SK-N-SH treated with all-trans-retinoic acid at 6 μM for 48 hours (cell line): Measurements from ENCODE around the gene AHI1.

Experiments
- ATAC-seq: fragments of 200-7000 bp; cut with Tn5 transposase; 3 replicates; pipeline ENCODE4 v1.9.1; 2020; ENCODE audit warnings: mild to moderate bottlenecking, moderate library complexity
- ARNTL ChIP-seq: fragments of 450-650 bp; formaldehyde crosslinking; IDR thresholded peaks from 2 replicates; pipeline ENCODE4 v1.5.0; 2020; ENCODE audit warnings: low read depth, mild to moderate bottlenecking, moderate library complexity, borderline replicate concordance
- CREB5 ChIP-seq: fragments of 250-450 bp; sonication (Bioruptor Pico); IDR thresholded peaks from 2 replicates; pipeline ENCODE4 v1.5.1; 2020; ENCODE audit warnings: low read depth, mild to moderate bottlenecking, moderate library complexity
- CSDC2 ChIP-seq: fragments of 250-450 bp; sonication (Bioruptor Pico); IDR thresholded peaks from 2 replicates; pipeline ENCODE4 v1.5.0; 2020; ENCODE audit warnings: mild to moderate bottlenecking, moderate library complexity
- ESRRG ChIP-seq: fragments of 250-450 bp; sonication (Bioruptor Pico); IDR thresholded peaks from 2 replicates; pipeline ENCODE4 v1.6.1; 2021; ENCODE audit warnings: mild to moderate bottlenecking
- GLIS3 ChIP-seq: fragments of 250-450 bp; sonication (Bioruptor Pico); IDR thresholded peaks from 2 replicates; pipeline ENCODE4 v1.5.0; 2020; ENCODE audit warnings: mild to moderate bottlenecking, moderate library complexity
- ISL1 ChIP-seq: fragments of 250-450 bp; sonication (Bioruptor Pico); IDR thresholded peaks from 2 replicates; pipeline ENCODE4 v2.1.2; 2022; ENCODE audit warnings: mild to moderate bottlenecking, moderate library complexity
- PATZ1 ChIP-seq: fragments of 250-450 bp; sonication (Bioruptor Pico); IDR thresholded peaks from 2 replicates; pipeline ENCODE4 v1.8.0; 2020; ENCODE audit warnings: mild to moderate bottlenecking, moderate library complexity, borderline replicate concordance
- POU6F1 ChIP-seq: fragments of 250-450 bp; sonication (Bioruptor Pico); IDR thresholded peaks from 2 replicates; pipeline ENCODE4 v1.8.0; 2021; ENCODE audit warnings: low read depth, mild to moderate bottlenecking, moderate library complexity, borderline replicate concordance
- RARB ChIP-seq: fragments of 250-450 bp; sonication (Bioruptor Pico); IDR thresholded peaks from 2 replicates; pipeline ENCODE4 v1.8.0; 2021; ENCODE audit warnings: mild to moderate bottlenecking, moderate library complexity
- SNAI2 ChIP-seq: fragments of 250-450 bp; sonication (Bioruptor Pico); IDR thresholded peaks from 2 replicates; pipeline ENCODE4 v1.5.0; 2020; ENCODE audit warnings: mild to moderate bottlenecking, moderate library complexity
- TCF4 ChIP-seq: fragments of 250-450 bp; sonication (Bioruptor Pico); IDR thresholded peaks from 2 replicates; pipeline ENCODE4 v1.8.0; 2021; ENCODE audit warnings: mild to moderate bottlenecking, moderate library complexity, borderline replicate concordance
- ZC3H10 ChIP-seq: fragments of 250-450 bp; sonication (Bioruptor Pico); IDR thresholded peaks from 2 replicates; pipeline ENCODE4 v1.5.1; 2021; ENCODE audit warnings: mild to moderate bottlenecking, moderate library complexity
- ZFP3 ChIP-seq: fragments of 250-450 bp; sonication (Bioruptor Pico); IDR thresholded peaks from 2 replicates; pipeline ENCODE4 v1.5.0; 2020; ENCODE audit warnings: mild to moderate bottlenecking, moderate library complexity
- ZFP30 ChIP-seq: fragments of 450-650 bp; formaldehyde crosslinking; IDR thresholded peaks from 2 replicates; pipeline ENCODE4 v1.5.0; 2022; ENCODE audit warnings: mild to moderate bottlenecking, moderate library complexity
- ZNF565 ChIP-seq: fragments of 450-650 bp; formaldehyde crosslinking; conservative IDR thresholded peaks from 2 replicates; pipeline ENCODE4 v1.5.0; 2020; ENCODE audit warnings: low read depth, mild to moderate bottlenecking, moderate library complexity
- ZNF8 ChIP-seq: fragments of 450-650 bp; formaldehyde crosslinking; IDR thresholded peaks from 2 replicates; pipeline ENCODE4 v1.5.0; 2020; ENCODE audit warnings: mild to moderate bottlenecking, moderate library complexity

AHI1 gene

GRCh38 chr6:135423649-135424128 is 73.9 kb downstream of the AHI1 start (continued):
- TF ChIP-seq ZFP30 (CRISPR knock-in tag) = no peak

GRCh38 chr6:135419162-135419561 is 78.4 kb downstream of the AHI1 start:
- peak; percentile 88 for ATAC-seq

GRCh38 chr6:135418040-135418760 is 79.3 kb downstream of the AHI1 start:
- no peak for ATAC-seq
- TF ChIP-seq PATZ1 (CRISPR knock-in tag) = no peak
- TF ChIP-seq ZNF8 (CRISPR knock-in tag) = no peak
- no peak for TF ChIP-seq ZC3H10 (CRISPR knock-in tag)
- no peak for TF ChIP-seq GLIS3 (CRISPR knock-in tag)
- TF ChIP-seq RARB (CRISPR knock-in tag) = no peak
- no peak for TF ChIP-seq ESRRG (CRISPR knock-in tag)

More at GRCh38 chr6:135419162-135419561, 78.4 kb downstream of the AHI1 start:
- TF ChIP-seq ISL1 (CRISPR knock-in tag) (no peak), CSDC2 (CRISPR knock-in tag) (no peak), CREB5 (CRISPR knock-in tag) (no peak), RARB (CRISPR knock-in tag) (no peak), ZNF565 (CRISPR knock-in tag) (no peak), SNAI2 (CRISPR knock-in tag) (no peak), PATZ1 (CRISPR knock-in tag) (no peak)

GRCh38 chr6:135412761-135413160 is 84.8 kb downstream of the AHI1 start:
- TF ChIP-seq ISL1 (CRISPR knock-in tag) = no peak
- TF ChIP-seq, all 23 proteins: peak for 0
- ATAC-seq = no peak

- TF ChIP-seq TCF4 (CRISPR knock-in tag) (no peak), CSDC2 (CRISPR knock-in tag) (no peak), POU6F1 (no peak), ZFP30 (CRISPR knock-in tag) (no peak), ZNF8 (CRISPR knock-in tag) (no peak), ARNTL (CRISPR knock-in tag) (no peak)
- ATAC-seq = no peak
Observed at GRCh38 chr6:135411849-135412248, 85.7 kb downstream of the AHI1 start.

GRCh38 chr6:135411339-135411738 is 86.2 kb downstream of the AHI1 start:
- TF ChIP-seq ZNF565 (CRISPR knock-in tag) (no peak), TCF4 (CRISPR knock-in tag) (no peak), CSDC2 (CRISPR knock-in tag) (no peak), ZFP3 (CRISPR knock-in tag) (no peak), POU6F1 (no peak), ESRRG (CRISPR knock-in tag) (no peak), ARNTL (CRISPR knock-in tag) (no peak), SNAI2 (CRISPR knock-in tag) (no peak)
- no peak for ATAC-seq
